A673 (cell line): ENCODE data around the gene TNFAIP1. TPM values are rescaled to one million over a fixed set of nuclear protein-coding genes. Genes with fewer than 3 reads are reported as not detected.

ENCODE experiments used
- BruUV-seq: library from RNA; stranded (reverse); fragments of 400-500 nt; replicated peaks from 2 replicates; lab custom pipeline; 2021; lab: Mats Ljungman, UMichigan
- CTCF ChIA-PET: fragments of 300-600 bp; sonication (Branson Sonifier 250); formaldehyde crosslinking; loops from one replicate; lab custom pipeline; 2022; ENCODE audit warnings: antibody characterized with exemption; lab: Charles Lee
- POLR2A ChIA-PET: fragments of 300-600 bp; sonication (Branson Sonifier 250); formaldehyde crosslinking; loops from one replicate; lab custom pipeline; 2022; ENCODE audit warnings: antibody characterized with exemption; ENCODE audit not compliant: low non-redundant PET; lab: Charles Lee
- DNase-seq: peaks from one replicate; pipeline ENCODE4 v3.0.0-alpha.2; 2015; ENCODE audit warnings: low spot score
- H3K27ac ChIP-seq: fragments of 200-600 bp; sonication (generic); 2 replicates; pipeline ENCODE4 v1.5.1; 2016; ENCODE audit warnings: mixed run types, low read depth, mild to moderate bottlenecking, mixed read lengths, antibody characterized with exemption, low read length; ENCODE audit not compliant: poor library complexity, severe bottlenecking
- H3K27me3 ChIP-seq: fragments of 200-600 bp; sonication (generic); replicated peaks from 2 replicates; pipeline ENCODE4 v1.6.1; 2017; ENCODE audit warnings: mixed run types, low read depth, mild to moderate bottlenecking, mixed read lengths, antibody characterized with exemption, low read length; ENCODE audit not compliant: insufficient read depth, poor library complexity
- H3K36me3 ChIP-seq: fragments of 200-600 bp; sonication (generic); 2 replicates; pipeline ENCODE4 v1.6.1; 2016; ENCODE audit warnings: mixed run types, mild to moderate bottlenecking, mixed read lengths, antibody characterized with exemption, low read length; ENCODE audit not compliant: insufficient read depth, poor library complexity, severe bottlenecking
- H3K4me1 ChIP-seq: fragments of 200-600 bp; sonication (generic); 2 replicates; pipeline ENCODE4 v1.6.1; 2017; ENCODE audit warnings: mixed run types, mild to moderate bottlenecking, mixed read lengths, antibody characterized with exemption, low read length; ENCODE audit not compliant: insufficient read depth, poor library complexity, severe bottlenecking
- H3K4me3 ChIP-seq: fragments of 200-600 bp; sonication (generic); 2 replicates; pipeline ENCODE4 v1.5.1; 2016; ENCODE audit warnings: low read depth, mixed run types, mild to moderate bottlenecking, mixed read lengths, low read length; ENCODE audit not compliant: poor library complexity, severe bottlenecking
- H3K9me3 ChIP-seq: fragments of 200-600 bp; sonication (generic); 2 replicates; pipeline ENCODE4 v1.6.1; 2016; ENCODE audit warnings: mixed run types, low read depth, mild to moderate bottlenecking, mixed read lengths, antibody characterized with exemption, low read length; ENCODE audit not compliant: poor library complexity, severe bottlenecking
- EZH2 ChIP-seq: fragments of 200-600 bp; sonication (generic); IDR thresholded peaks from 2 replicates; pipeline ENCODE4 v1.6.1; 2017; ENCODE audit warnings: borderline replicate concordance, low read depth, mild to moderate bottlenecking, mixed read lengths, antibody characterized with exemption, low read length; ENCODE audit not compliant: poor library complexity, severe bottlenecking
- intact Hi-C: fragments of 100-400 bp; cut with micrococcal nuclease; formaldehyde crosslinking; loops from one replicate; pipeline ENCODE4 v1.10.0; 2022; ENCODE audit not compliant: unreplicated experiment
- total RNA-seq: library from RNA; stranded (reverse); gene quantifications from 2 replicates; pipeline ENCODE4 v1.2.3, GENCODE V29; 2021
- TF ChIP-seq, protein P1 (sequence below): fragments of 300-800, 200-600 bp; sonication (generic); conservative IDR thresholded peaks from 2 replicates; pipeline ENCODE4 v1.5.1; 2017; ENCODE audit warnings: low read depth, mild to moderate bottlenecking, antibody characterized with exemption, low read length, moderate library complexity, mixed read lengths

Gene TNFAIP1
- total RNA-seq, 1 experiment from 2014 or later, result 27.5 TPM

DNA sequence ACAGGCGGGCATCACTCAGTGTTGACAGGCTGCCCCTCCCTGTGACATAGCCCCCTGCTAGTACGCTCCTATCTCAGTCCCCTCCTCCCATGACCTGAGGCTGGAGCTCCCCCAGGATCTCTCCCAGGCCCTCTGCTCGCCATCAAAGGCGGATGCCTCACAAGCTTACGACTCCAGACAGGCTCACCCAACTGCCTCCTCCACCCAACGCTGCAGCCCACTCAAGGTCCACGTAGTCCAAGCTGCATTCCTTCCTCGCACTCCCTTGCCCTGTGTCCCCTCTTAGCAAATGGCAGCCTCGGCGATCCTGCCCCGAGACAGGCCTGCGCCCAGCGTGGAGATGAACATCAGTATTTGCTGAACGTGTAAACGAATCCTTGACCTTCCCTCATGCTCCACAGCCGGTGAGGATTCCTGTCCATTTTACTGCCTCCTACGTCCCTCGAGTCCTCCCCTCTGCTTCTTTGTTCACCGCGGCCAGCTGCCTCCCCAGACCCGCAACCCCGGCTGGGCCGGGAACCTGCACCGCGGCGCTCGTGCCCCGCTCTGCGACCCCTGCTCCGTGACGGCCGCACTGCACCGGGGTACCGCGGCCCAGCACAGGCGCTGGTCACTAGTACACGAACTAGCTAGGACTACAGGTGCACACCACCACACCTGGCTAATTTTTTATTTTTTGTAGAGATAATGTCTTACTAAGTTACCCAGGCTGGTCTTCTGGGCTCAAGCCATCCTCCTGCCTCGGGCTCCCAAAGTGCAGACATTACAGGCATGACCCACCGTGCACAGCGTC, 17.4 kb upstream of the TNFAIP1 start:
- CTCF ChIA-PET, result no interaction called here
- peak overlapping the region; percentile 88 for H3K27ac ChIP-seq
- POLR2A ChIA-PET, result interaction anchor here (0.7 kb wide), 1 partner anchor 164 kb away, joined by 4 read pairs; no protein-coding TSS in a partner anchor
- H3K27me3 ChIP-seq, result no peaks in the 10 kb centered on the region
- intact Hi-C loops, result no loop called here
- TF ChIP-seq, protein P1, sequence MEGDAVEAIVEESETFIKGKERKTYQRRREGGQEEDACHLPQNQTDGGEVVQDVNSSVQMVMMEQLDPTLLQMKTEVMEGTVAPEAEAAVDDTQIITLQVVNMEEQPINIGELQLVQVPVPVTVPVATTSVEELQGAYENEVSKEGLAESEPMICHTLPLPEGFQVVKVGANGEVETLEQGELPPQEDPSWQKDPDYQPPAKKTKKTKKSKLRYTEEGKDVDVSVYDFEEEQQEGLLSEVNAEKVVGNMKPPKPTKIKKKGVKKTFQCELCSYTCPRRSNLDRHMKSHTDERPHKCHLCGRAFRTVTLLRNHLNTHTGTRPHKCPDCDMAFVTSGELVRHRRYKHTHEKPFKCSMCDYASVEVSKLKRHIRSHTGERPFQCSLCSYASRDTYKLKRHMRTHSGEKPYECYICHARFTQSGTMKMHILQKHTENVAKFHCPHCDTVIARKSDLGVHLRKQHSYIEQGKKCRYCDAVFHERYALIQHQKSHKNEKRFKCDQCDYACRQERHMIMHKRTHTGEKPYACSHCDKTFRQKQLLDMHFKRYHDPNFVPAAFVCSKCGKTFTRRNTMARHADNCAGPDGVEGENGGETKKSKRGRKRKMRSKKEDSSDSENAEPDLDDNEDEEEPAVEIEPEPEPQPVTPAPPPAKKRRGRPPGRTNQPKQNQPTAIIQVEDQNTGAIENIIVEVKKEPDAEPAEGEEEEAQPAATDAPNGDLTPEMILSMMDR, result no peak
- TF ChIP-seq EZH2, result no peak
- no peak for DNase-seq
- peaks cover 30% of the 10 kb centered on the region for H3K4me1 ChIP-seq
- no peaks in the 10 kb centered on the region for H3K36me3 ChIP-seq
- H3K4me3 ChIP-seq, result peak overlapping the region; percentile 73
- no peaks in the 10 kb centered on the region for H3K9me3 ChIP-seq
- BruUV-seq, result TSS peak; percentile 95

DNA sequence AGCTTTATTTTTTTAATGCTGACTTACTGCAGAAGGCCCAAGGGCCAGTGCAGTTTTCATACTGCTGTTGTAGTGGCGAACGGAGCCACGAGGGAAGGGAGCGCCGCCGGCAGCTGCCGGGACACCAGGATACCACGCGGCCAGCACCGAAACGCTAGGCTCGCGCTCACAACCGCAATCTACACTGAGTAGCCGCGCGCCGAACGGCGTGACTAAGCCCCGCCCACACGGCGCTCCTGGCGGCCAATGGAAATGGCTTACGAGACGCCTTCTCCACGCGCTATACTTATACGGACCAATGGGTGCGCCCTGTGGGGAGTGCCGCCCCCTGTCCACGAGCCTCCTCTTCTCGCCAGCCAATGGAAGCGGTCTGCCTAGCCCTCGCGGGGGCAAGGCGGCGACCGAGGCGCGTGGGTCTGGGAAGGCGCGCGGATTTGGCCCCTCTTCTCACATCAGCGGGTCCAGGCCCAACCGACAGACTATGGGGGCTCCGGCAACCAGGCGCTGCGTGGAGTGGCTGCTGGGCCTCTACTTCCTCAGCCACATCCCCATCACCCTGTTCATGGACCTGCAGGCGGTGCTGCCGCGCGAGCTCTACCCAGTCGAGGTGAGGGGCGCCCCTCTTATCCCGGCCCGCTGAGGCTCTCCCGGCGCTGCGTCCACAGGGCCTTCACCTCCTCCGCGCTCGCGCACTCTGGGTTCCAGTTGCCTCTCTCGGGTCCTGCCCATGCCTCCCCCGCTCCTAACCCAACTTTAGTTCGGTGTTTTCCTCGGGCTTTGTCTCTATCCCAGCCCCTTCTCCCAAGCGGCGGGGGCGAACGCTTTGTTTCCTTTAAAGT, 16.6 kb upstream of the TNFAIP1 start, which contains the start of gene TMEM97:
Gene TMEM97 (plus strand): TSS at position 442 of the 839 bp plus-strand sequence. CDS start 40 bp downstream, at position 482.
- intact Hi-C loops, result no loop called here
- peak within 1 kb of the TSS; percentile 73 for H3K4me3 ChIP-seq
- ChIA-PET CTCF (interaction anchor here (0.6 kb wide), 1 partner anchor 427 kb away, joined by 6 read pairs; no protein-coding TSS in a partner anchor), POLR2A (interaction anchor here (0.5 to 0.7 kb wide), 2 partner anchors 165 to 490 kb away, joined by 3 to 4 read pairs; no protein-coding TSS in a partner anchor)
- H3K9me3 ChIP-seq, result no peaks in the 10 kb centered on the region
- peaks cover 31% of the 10 kb centered on the region for H3K4me1 ChIP-seq
- no peaks in the 10 kb centered on the region for H3K36me3 ChIP-seq
- BruUV-seq, result no TSS peak
- no peaks in the 10 kb centered on the region for H3K27me3 ChIP-seq
- peak; percentile 98 for DNase-seq
- no peak for TF ChIP-seq EZH2
- TF ChIP-seq, protein P1, result no peak
- H3K27ac ChIP-seq, result peak within 1 kb of the TSS; percentile 88

DNA sequence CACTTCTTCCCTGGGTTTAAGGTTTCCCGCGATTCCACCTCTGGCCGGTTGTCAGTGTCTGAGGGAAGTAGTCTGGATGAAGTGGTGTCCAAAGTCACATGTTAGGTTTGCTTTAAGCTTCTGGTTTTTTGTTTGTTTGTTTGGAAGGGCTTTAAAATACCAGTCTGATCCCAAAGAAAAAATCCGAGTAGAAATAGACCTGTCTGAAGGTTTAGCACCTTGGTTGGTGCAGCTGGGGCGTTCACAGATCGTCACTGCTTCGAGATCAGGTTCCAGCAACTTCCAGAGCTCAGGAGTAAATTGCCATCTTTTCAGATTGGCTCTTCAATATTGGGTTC, 16.0 kb upstream of the TNFAIP1 start:
- Histone ChIP-seq H3K4me1 (peaks cover 31% of the 10 kb centered on the region), H3K4me3 (peak overlapping the region; percentile 73), H3K36me3 (no peaks in the 10 kb centered on the region), H3K27ac (peak overlapping the region; percentile 88), H3K9me3 (no peaks in the 10 kb centered on the region), H3K27me3 (no peaks in the 10 kb centered on the region)
- intact Hi-C loops, result no loop called here
- POLR2A ChIA-PET, result no interaction called here
- no TSS peak for BruUV-seq
- TF ChIP-seq EZH2, result no peak
- TF ChIP-seq, protein P1, result no peak
- no peak for DNase-seq
- CTCF ChIA-PET, result interaction anchor here (0.6 kb wide), 2 partner anchors 279 to 426 kb away, joined by 4 to 6 read pairs; no protein-coding TSS in a partner anchor
